Retinal pigment epithelial cell (primary cell): ENCODE data around the gene LRRC15.

ENCODE experiments used
- DNase-seq: peaks from one replicate; pipeline ENCODE4 v3.0.0-alpha.2; 2010; ENCODE audit warnings: low read depth
- H3K4me3 ChIP-seq: 2 replicates; pipeline ENCODE4 v1.5.1; 2011; ENCODE audit warnings: mild to moderate bottlenecking, low read length, control low read depth, moderate library complexity
- CTCF ChIP-seq: conservative IDR thresholded peaks from 2 replicates; pipeline ENCODE4 v1.5.1; 2011; ENCODE audit warnings: low read depth, low read length, control low read depth, inconsistent platforms

Gene LRRC15

GRCh38 chr3:194312743-194313281 lies 56.7 kb downstream of the LRRC15 start:
- DNase-seq = no peak
- no peak for TF ChIP-seq CTCF
- no peak overlapping the region for H3K4me3 ChIP-seq

- no peak overlapping the region for H3K4me3 ChIP-seq
- DNase-seq = no peak
- TF ChIP-seq CTCF = no peak
Measured at GRCh38 chr3:194312186-194312742, 57.3 kb downstream of the LRRC15 start.

GRCh38 chr3:194311000-194311399 lies 58.5 kb downstream of the LRRC15 start:
- no peak for DNase-seq
- no peak overlapping the region for H3K4me3 ChIP-seq
- no peak for TF ChIP-seq CTCF

GRCh38 chr3:194310060-194310835 lies 59.3 kb downstream of the LRRC15 start:
- H3K4me3 ChIP-seq = no peak overlapping the region
- DNase-seq = no peak
- TF ChIP-seq CTCF = no peak

GRCh38 chr3:194308601-194309449 lies 60.7 kb downstream of the LRRC15 start:
- no peak overlapping the region for H3K4me3 ChIP-seq
- DNase-seq = no peak
- no peak for TF ChIP-seq CTCF

GRCh38 chr3:194307849-194308248 lies 61.7 kb downstream of the LRRC15 start:
- DNase-seq = no peak
- no peak overlapping the region for H3K4me3 ChIP-seq
- TF ChIP-seq CTCF = no peak
